Activated CD4-positive, alpha-beta memory T cell treated with anti-CD3 and anti-CD28 coated beads, Interleukin-2, amount 10 ng/mL, durations not matched to agents 7 days and 5 days (primary cell): ENCODE measurements around the gene TGFBR2. TPM values are rescaled to one million over a fixed set of nuclear protein-coding genes. Genes with fewer than 3 reads are reported as not detected.

Source experiments
- CTCF ChIA-PET: fragments of 350-600 bp; sonication (Branson Sonifier 250); formaldehyde crosslinking; loops from one replicate; lab custom pipeline; 2021; ENCODE audit warnings: antibody characterized with exemption, inconsistent platforms; lab: Charles Lee
- POLR2A ChIA-PET: fragments of 350-600 bp; sonication (Branson Sonifier 250); formaldehyde crosslinking; loops from one replicate; lab custom pipeline; 2021; ENCODE audit warnings: antibody characterized with exemption; lab: Charles Lee
- DNase-seq: peaks from one replicate; pipeline ENCODE4 v3.0.0-alpha.2; 2020
- H3K27ac Mint-ChIP-seq: one replicate; pipeline ENCODE4 v1.8.0; 2021; ENCODE audit warnings: mild to moderate bottlenecking, mixed read lengths
- H3K27me3 Mint-ChIP-seq: one replicate; pipeline ENCODE4 v1.8.0; 2021; ENCODE audit warnings: mixed read lengths
- H3K36me3 Mint-ChIP-seq: one replicate; pipeline ENCODE4 v1.8.0; 2021; ENCODE audit warnings: low read depth, mixed read lengths
- H3K4me1 Mint-ChIP-seq: one replicate; pipeline ENCODE4 v1.8.0; 2021; ENCODE audit warnings: mixed read lengths
- H3K4me3 Mint-ChIP-seq: one replicate; pipeline ENCODE4 v1.8.0; 2021; ENCODE audit warnings: mild to moderate bottlenecking, mixed read lengths
- H3K9me3 Mint-ChIP-seq: one replicate; pipeline ENCODE4 v1.8.0; 2021; ENCODE audit warnings: mixed read lengths
- total RNA-seq, 2 experiments: library from RNA; stranded (reverse); gene quantifications; one replicate each; pipeline ENCODE4 v1.2.3, GENCODE V29; 2021

TGFBR2 gene
- total RNA-seq, 2 experiments from 2014 or later, result 60.1 to 60.8 TPM

DNA sequence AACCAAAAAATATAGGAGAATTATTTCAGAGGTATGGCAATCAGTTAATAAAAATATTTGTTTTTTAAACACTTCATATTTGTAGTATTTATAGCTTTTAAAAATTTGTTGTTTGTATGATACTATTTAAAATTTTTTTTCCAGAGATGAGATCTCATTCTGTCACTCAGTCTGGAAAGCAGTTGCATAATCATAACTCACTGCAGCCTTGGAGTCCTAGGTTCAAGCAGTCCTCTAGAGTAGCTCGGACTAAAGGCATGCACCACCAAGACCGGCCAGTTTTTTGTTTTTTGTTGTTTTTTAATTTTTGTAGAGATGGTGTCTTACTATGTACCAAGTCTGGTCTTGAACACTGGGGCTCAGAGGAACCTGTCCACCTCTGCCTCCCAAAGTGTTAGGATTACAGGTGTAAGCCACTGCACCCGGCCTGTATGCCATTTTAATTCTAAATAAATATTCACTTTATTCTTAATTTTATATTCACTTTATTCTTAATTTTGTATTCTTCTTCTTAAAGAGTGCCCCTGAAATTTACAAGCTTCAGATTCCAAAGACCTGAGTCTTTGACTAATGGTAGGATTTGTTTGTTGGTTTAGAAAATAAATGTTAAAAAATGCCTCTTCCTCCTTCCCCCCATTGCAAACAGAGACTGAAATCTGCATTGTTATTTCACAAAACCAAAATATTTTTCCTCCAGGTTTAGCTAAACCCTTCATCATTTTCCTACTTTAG is 9.4 kb downstream of the TGFBR2 start:
- no peaks in the 10 kb centered on the region for H3K9me3 Mint-ChIP-seq
- peak overlapping the region; percentile 9 for H3K4me3 Mint-ChIP-seq
- peaks cover 95% of the 10 kb centered on the region for H3K4me1 Mint-ChIP-seq
- DNase-seq, result no peak
- ChIA-PET CTCF (interaction anchor here (1.2 to 3.4 kb wide), 6 partner anchors 8 to 80 kb away, joined by 3 to 21 read pairs (median 6); partner anchors contain the start of gene TGFBR2), POLR2A (interaction anchor here (0.7 to 20.1 kb wide), 8 partner anchors 7 to 917 kb away, joined by 3 to 671 read pairs (median 10); partner anchors contain the start of genes STT3B and TGFBR2)
- H3K27me3 Mint-ChIP-seq, result no peaks in the 10 kb centered on the region
- peak overlapping the region; percentile 79 for H3K27ac Mint-ChIP-seq
- H3K36me3 Mint-ChIP-seq, result peaks cover 71% of the 10 kb centered on the region

DNA sequence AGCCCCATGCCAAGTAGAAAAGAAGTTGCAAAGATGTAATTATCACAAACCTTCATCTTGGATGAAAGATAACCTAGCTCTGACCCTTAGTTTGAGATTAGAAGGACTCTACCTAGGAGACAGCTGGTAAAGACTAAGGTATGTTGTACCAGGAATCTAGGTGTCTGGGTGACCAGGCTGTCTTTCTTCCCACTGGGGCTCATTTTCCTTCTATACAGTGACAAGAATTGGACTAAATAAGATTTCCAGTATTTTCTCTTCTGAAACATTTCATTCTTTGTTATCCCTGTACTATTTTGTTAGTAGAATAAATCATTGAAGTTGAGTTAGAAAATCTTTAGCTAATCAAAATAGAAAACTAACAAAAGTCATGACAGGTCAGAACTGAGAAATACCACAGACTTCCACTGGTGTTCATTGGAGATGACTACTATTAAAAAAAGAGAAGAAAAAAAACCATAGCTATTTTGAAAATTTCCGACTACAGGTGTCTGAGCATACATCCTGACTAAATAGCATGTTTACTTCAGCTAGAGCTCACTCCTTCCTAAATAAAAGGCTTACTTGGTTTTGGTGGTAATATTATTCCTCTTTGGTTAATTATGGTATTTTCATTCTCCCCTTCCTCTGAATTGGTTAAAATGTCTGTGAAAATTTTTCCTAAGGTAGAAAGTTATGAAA is 10.1 kb downstream of the TGFBR2 start:
- Mint-ChIP-seq H3K4me3 (peak overlapping the region; percentile 43), H3K27me3 (no peaks in the 10 kb centered on the region), H3K36me3 (peaks cover 71% of the 10 kb centered on the region), H3K9me3 (no peaks in the 10 kb centered on the region), H3K27ac (peak overlapping the region; percentile 79), H3K4me1 (peaks cover 94% of the 10 kb centered on the region)
- ChIA-PET POLR2A (interaction anchor here (1.4 to 20.1 kb wide), 7 partner anchors 7 to 916 kb away, joined by 3 to 671 read pairs (median 14); partner anchors contain the start of genes STT3B and TGFBR2), CTCF (interaction anchor here (0.7 to 3.4 kb wide), 6 partner anchors 9 to 79 kb away, joined by 3 to 21 read pairs (median 6); partner anchors contain the start of gene TGFBR2)
- DNase-seq, result no peak

- peaks cover 95% of the 10 kb centered on the region for H3K4me1 Mint-ChIP-seq
- DNase-seq, result no peak
- CTCF ChIA-PET, result interaction anchor here (0.7 to 3.4 kb wide), 6 partner anchors 10 to 79 kb away, joined by 3 to 21 read pairs (median 6); partner anchors contain the start of gene TGFBR2
- H3K4me3 Mint-ChIP-seq, result peak overlapping the region; percentile 43
- peak overlapping the region; percentile 79 for H3K27ac Mint-ChIP-seq
- no peaks in the 10 kb centered on the region for H3K27me3 Mint-ChIP-seq
- H3K9me3 Mint-ChIP-seq, result no peaks in the 10 kb centered on the region
- peaks cover 74% of the 10 kb centered on the region for H3K36me3 Mint-ChIP-seq
- POLR2A ChIA-PET, result interaction anchor here (1.4 to 20.1 kb wide), 5 partner anchors 8 to 916 kb away, joined by 5 to 671 read pairs (median 15); partner anchors contain the start of genes STT3B and TGFBR2
Measured at GRCh38 chr3:30617069-30617468, 10.7 kb downstream of the TGFBR2 start.

DNA sequence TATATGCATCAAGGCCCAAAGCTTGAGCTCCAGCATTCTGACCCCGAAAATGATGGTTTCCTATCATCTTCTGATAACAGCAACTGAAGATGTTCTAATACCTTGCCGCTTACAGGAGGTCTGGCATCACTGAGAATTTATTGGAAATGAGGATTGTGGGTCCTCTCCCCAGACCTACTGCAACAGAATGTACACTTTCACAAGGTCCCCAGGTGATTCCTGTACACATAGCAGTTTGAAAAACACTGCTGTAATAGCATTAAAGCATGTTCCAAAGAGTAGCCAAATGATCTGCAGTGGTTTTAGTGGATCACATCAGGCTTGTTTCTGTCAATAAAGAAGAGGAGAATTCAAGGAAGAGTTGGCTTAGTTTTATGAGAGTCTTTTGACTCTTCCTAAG is 11.3 kb downstream of the TGFBR2 start:
- H3K4me1 Mint-ChIP-seq, result peaks cover 94% of the 10 kb centered on the region

GRCh38 chr3:30618526-30618925 is 12.1 kb downstream of the TGFBR2 start:
- Mint-ChIP-seq H3K4me3 (peak overlapping the region; percentile 31), H3K27me3 (no peaks in the 10 kb centered on the region), H3K4me1 (peaks cover 93% of the 10 kb centered on the region), H3K27ac (peak overlapping the region; percentile 91), H3K9me3 (no peaks in the 10 kb centered on the region), H3K36me3 (peaks cover 69% of the 10 kb centered on the region)
- CTCF ChIA-PET, result interaction anchor here (1.5 to 3.4 kb wide), 3 partner anchors 11 to 25 kb away, joined by 4 to 21 read pairs (median 18); partner anchors contain the start of gene TGFBR2
- POLR2A ChIA-PET, result interaction anchor here (2.3 to 20.1 kb wide), 4 partner anchors 9 to 37 kb away, joined by 8 to 671 read pairs (median 130); partner anchors contain the start of gene TGFBR2
- no peak for DNase-seq

More for the DNA sequence above, 11.3 kb downstream of the TGFBR2 start:
- H3K27me3 Mint-ChIP-seq, result no peaks in the 10 kb centered on the region
- no peaks in the 10 kb centered on the region for H3K9me3 Mint-ChIP-seq
- H3K27ac Mint-ChIP-seq, result peak overlapping the region; percentile 91
- ChIA-PET POLR2A (interaction anchor here (4.0 to 20.1 kb wide), 4 partner anchors 9 to 915 kb away, joined by 14 to 671 read pairs (median 130); partner anchors contain the start of genes STT3B and TGFBR2), CTCF (interaction anchor here (1.8 to 3.4 kb wide), 3 partner anchors 10 to 76 kb away, joined by 6 to 21 read pairs (median 18); partner anchors contain the start of gene TGFBR2)
- peaks cover 71% of the 10 kb centered on the region for H3K36me3 Mint-ChIP-seq
- no peak for DNase-seq
- peak overlapping the region; percentile 8 for H3K4me3 Mint-ChIP-seq

DNA sequence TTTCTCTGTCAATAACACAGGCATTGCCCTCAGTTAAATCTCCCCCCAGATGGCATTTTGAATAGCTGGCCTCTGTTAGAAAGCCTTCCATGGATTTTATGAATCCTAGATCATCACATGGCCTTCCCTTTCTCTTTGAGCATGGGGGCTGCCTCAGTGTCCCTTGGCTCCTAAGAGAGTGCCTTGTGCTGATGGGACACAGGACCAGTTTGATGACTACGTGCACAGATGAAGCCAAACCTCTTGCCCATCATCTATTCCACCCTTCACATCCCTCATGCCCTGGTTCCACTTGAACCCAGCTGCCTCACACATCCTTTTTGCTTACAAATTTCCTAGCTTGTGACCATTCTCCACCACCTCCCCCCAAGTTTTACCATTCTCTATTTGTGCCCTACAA is 12.9 kb downstream of the TGFBR2 start:
- Mint-ChIP-seq H3K27me3 (no peaks in the 10 kb centered on the region), H3K9me3 (no peaks in the 10 kb centered on the region), H3K27ac (peak overlapping the region; percentile 91), H3K4me1 (peaks cover 93% of the 10 kb centered on the region), H3K4me3 (peak overlapping the region; percentile 9), H3K36me3 (peaks cover 74% of the 10 kb centered on the region)
- no peak for DNase-seq
- POLR2A ChIA-PET, result interaction anchor here (2.3 to 20.1 kb wide), 3 partner anchors 10 to 20 kb away, joined by 8 to 671 read pairs (median 244); partner anchors contain the start of gene TGFBR2
- CTCF ChIA-PET, result interaction anchor here (1.2 to 1.9 kb wide), 3 partner anchors 9 to 25 kb away, joined by 3 to 8 read pairs (median 4); no protein-coding TSS in a partner anchor

- POLR2A ChIA-PET, result interaction anchor here (0.7 to 20.1 kb wide), 9 partner anchors 12 to 912 kb away, joined by 3 to 671 read pairs (median 3); partner anchors contain the start of genes STT3B and TGFBR2
- Mint-ChIP-seq H3K36me3 (peaks cover 79% of the 10 kb centered on the region), H3K4me3 (peak overlapping the region; percentile 65), H3K9me3 (no peaks in the 10 kb centered on the region), H3K4me1 (peaks cover 89% of the 10 kb centered on the region), H3K27me3 (no peaks in the 10 kb centered on the region), H3K27ac (peak overlapping the region; percentile 91)
- DNase-seq, result peak; percentile 49
- CTCF ChIA-PET, result interaction anchor here (0.8 to 1.9 kb wide), 3 partner anchors 8 to 14 kb away, joined by 3 to 8 read pairs (median 4); partner anchors contain the start of gene TGFBR2
Measured at GRCh38 chr3:30620402-30621360, 14.3 kb downstream of the TGFBR2 start.

DNA sequence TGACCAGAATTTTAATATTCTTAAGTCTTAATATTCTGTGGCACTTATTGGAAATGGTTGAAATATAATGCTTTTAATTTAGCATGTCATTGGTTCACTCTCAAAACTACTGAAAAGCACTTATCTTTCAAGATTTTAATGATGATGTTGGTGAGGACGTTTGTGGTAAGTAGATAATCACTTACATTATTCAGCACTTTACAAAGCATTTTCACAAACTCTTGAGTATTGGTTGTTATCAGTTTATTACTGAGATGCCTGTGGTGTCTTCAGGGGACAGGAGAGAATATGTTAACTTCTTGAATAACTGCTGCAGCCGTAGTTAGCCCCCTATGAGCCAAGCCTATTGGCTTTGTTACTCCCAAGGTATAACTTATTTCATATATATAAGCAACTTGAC is 15.2 kb downstream of the TGFBR2 start:
- Mint-ChIP-seq H3K27ac (peak overlapping the region; percentile 81), H3K27me3 (no peaks in the 10 kb centered on the region), H3K9me3 (no peaks in the 10 kb centered on the region), H3K4me1 (peaks cover 90% of the 10 kb centered on the region), H3K36me3 (peaks cover 85% of the 10 kb centered on the region), H3K4me3 (peak overlapping the region; percentile 36)
- ChIA-PET POLR2A (interaction anchor here (0.7 to 20.1 kb wide), 4 partner anchors 13 to 37 kb away, joined by 3 to 671 read pairs (median 127); partner anchors contain the start of gene TGFBR2), CTCF (no interaction called here)
- DNase-seq, result no peak

- POLR2A ChIA-PET, result interaction anchor here (1.8 to 20.1 kb wide), 3 partner anchors 13 to 34 kb away, joined by 7 to 671 read pairs (median 244); partner anchors contain the start of gene TGFBR2
- peak overlapping the region; percentile 36 for H3K4me3 Mint-ChIP-seq
- H3K4me1 Mint-ChIP-seq, result peaks cover 90% of the 10 kb centered on the region
- H3K27me3 Mint-ChIP-seq, result no peaks in the 10 kb centered on the region
- H3K36me3 Mint-ChIP-seq, result peaks cover 84% of the 10 kb centered on the region
- no peak for DNase-seq
- H3K9me3 Mint-ChIP-seq, result no peaks in the 10 kb centered on the region
- CTCF ChIA-PET, result interaction anchor here (1.2 to 1.6 kb wide), 4 partner anchors 9 to 36 kb away, joined by 4 to 10 read pairs (median 4); partner anchors contain the start of gene TGFBR2
- H3K27ac Mint-ChIP-seq, result peak overlapping the region; percentile 81
Measured at GRCh38 chr3:30622047-30622545, 15.7 kb downstream of the TGFBR2 start.

DNA sequence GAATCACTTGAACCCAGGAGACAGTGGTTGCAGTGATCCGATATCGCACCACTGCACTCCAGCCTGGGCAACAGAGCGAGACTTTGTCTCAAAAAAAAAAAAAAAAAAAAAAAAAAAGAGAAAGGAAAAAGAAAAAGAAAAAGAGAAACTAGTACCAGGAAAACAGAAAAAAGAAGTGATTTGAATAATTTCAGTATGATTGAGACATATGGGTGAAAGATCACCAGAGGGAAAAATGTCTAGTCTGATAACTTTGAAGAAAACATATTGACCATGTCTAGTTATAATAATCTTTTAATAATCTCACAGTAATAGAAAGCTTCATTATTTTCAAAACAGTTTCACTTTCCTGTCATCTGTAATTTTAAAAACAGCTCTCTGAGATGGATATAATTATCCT is 16.4 kb downstream of the TGFBR2 start:
- ChIA-PET POLR2A (interaction anchor here (1.8 to 20.1 kb wide), 4 partner anchors 14 to 35 kb away, joined by 7 to 671 read pairs (median 130); partner anchors contain the start of gene TGFBR2), CTCF (interaction anchor here (0.6 to 1.6 kb wide), 6 partner anchors 9 to 785 kb away, joined by 4 to 10 read pairs (median 4); partner anchors contain the start of gene TGFBR2)
- peaks cover 79% of the 10 kb centered on the region for H3K36me3 Mint-ChIP-seq
- peak overlapping the region; percentile 36 for H3K4me3 Mint-ChIP-seq
- DNase-seq, result no peak
- H3K27me3 Mint-ChIP-seq, result no peaks in the 10 kb centered on the region
- H3K27ac Mint-ChIP-seq, result peak overlapping the region; percentile 81
- H3K4me1 Mint-ChIP-seq, result peaks cover 90% of the 10 kb centered on the region
- H3K9me3 Mint-ChIP-seq, result no peaks in the 10 kb centered on the region
